SK-N-SH (cell line): Measurements from ENCODE around the gene QSER1. TPM values are rescaled to one million over a fixed set of nuclear protein-coding genes. Genes with fewer than 3 reads are reported as not detected.

Experiments
- CTCF ChIA-PET: fragments of 300-600, 350-600 bp; formaldehyde crosslinking; extraction: SDS; loops from one replicate; lab custom pipeline; 2021; lab: Yijun Ruan, JAX
- POLR2A ChIA-PET: fragments of 350-600 bp; sonication (Branson Sonifier 250); formaldehyde crosslinking; extraction: SDS; loops from one replicate; lab custom pipeline; 2020; ENCODE audit warnings: antibody characterized with exemption, inconsistent platforms; lab: Yijun Ruan, JAX
- DNase-seq: peaks from one replicate; pipeline ENCODE4 v3.0.0; 2012
- H2AFZ ChIP-seq: fragments of 200-600 bp; sonication (generic); 2 replicates; pipeline ENCODE4 v1.8.1; 2016; ENCODE audit warnings: antibody characterized with exemption, mild to moderate bottlenecking, low read depth
- H3F3A ChIP-seq: fragments of 200-600 bp; sonication (generic); replicated peaks from 2 replicates; pipeline ENCODE3; 2016; ENCODE audit warnings: antibody characterized with exemption, mild to moderate bottlenecking; ENCODE audit not compliant: insufficient read depth
- H3K27ac ChIP-seq, 2 experiments: fragments of 200-500 bp in 1 of 2; fragments of 200-600 bp in 1 of 2; sonication (Bioruptor generic) in 1 of 2; sonication (generic), shearing (Covaris generic) in 1 of 2; 2 replicates each; pipeline versions ENCODE4 v1.5.1 to v1.6.1; 2014 to 2016; ENCODE audit warnings: low read depth in 2 of 2, inconsistent platforms in 1 of 2, low read length in 1 of 2, mild to moderate bottlenecking in 1 of 2, mixed read lengths in 1 of 2
- H3K27me3 ChIP-seq: fragments of 200-600 bp; sonication (generic), shearing (Covaris generic); 2 replicates; pipeline ENCODE4 v1.6.1; 2016; ENCODE audit warnings: mixed run types; ENCODE audit not compliant: insufficient read depth
- H3K36me3 ChIP-seq, 2 experiments: fragments of 200-500 bp in 1 of 2; fragments of 200-600 bp in 1 of 2; sonication (Bioruptor generic) in 1 of 2; sonication (generic) in 1 of 2; replicated peaks in 1 of 2; 2 replicates each; pipeline versions ENCODE3 to v1.5.1; 2014 to 2016; ENCODE audit warnings: low read length in 1 of 2, mild to moderate bottlenecking in 1 of 2; ENCODE audit not compliant: insufficient read depth in 2 of 2, control insufficient read depth in 1 of 2
- H3K4me1 ChIP-seq, 2 experiments: fragments of 200-500 bp in 1 of 2; fragments of 200-600 bp in 1 of 2; sonication (Bioruptor generic) in 1 of 2; sonication (generic), shearing (Covaris generic) in 1 of 2; 2 replicates each; pipeline versions ENCODE4 v1.5.1 to v1.6.1; 2014 to 2016; ENCODE audit warnings: low read depth in 1 of 2, low read length in 1 of 2, mixed run types in 1 of 2; ENCODE audit not compliant: insufficient read depth in 2 of 2, control insufficient read depth in 1 of 2
- H3K4me2 ChIP-seq: fragments of 200-600 bp; sonication (generic), shearing (Covaris generic); 2 replicates; pipeline ENCODE4 v1.6.1; 2017; ENCODE audit warnings: mixed run types
- H3K4me3 ChIP-seq, 2 experiments: fragments of 200-500 bp in 1 of 2; fragments of 200-600 bp in 1 of 2; sonication (Bioruptor generic) in 1 of 2; sonication (generic), shearing (Covaris generic) in 1 of 2; 2 replicates each; pipeline versions ENCODE4 v1.5.1 to v1.8.1; 2014 to 2016; ENCODE audit warnings: low read depth in 2 of 2, inconsistent platforms in 1 of 2, low read length in 1 of 2, mild to moderate bottlenecking in 1 of 2, mixed read lengths in 1 of 2, moderate library complexity in 1 of 2
- H3K79me2 ChIP-seq: fragments of 200-600 bp; sonication (generic); 2 replicates; pipeline ENCODE4 v1.8.1; 2017; ENCODE audit warnings: mild to moderate bottlenecking; ENCODE audit not compliant: insufficient read depth
- H3K9ac ChIP-seq: fragments of 200-600 bp; sonication (generic); 2 replicates; pipeline ENCODE4 v1.6.1; 2017; ENCODE audit warnings: mixed run types
- H3K9me2 ChIP-seq: fragments of 200-600 bp; sonication (generic); 2 replicates; pipeline ENCODE4 v1.6.1; 2017; ENCODE audit warnings: mixed run types
- H3K9me3 ChIP-seq: fragments of 200-600 bp; sonication (generic); 2 replicates; pipeline ENCODE4 v1.6.1; 2017; ENCODE audit warnings: mixed run types, mild to moderate bottlenecking, moderate library complexity
- H4K20me1 ChIP-seq: fragments of 200-600 bp; sonication (generic); 2 replicates; pipeline ENCODE4 v1.6.1; 2017; ENCODE audit warnings: mild to moderate bottlenecking, mixed run types; ENCODE audit not compliant: insufficient read depth
- CTCF ChIP-seq: fragments of 200-600 bp; sonication (generic); IDR thresholded peaks from 2 replicates; pipeline ENCODE4 v1.6.1; 2017; ENCODE audit warnings: antibody characterized with exemption, mild to moderate bottlenecking, moderate library complexity
- ELF1 ChIP-seq: IDR thresholded peaks from 2 replicates; pipeline ENCODE4 v1.4.0; 2012
- FOSL2 ChIP-seq: IDR thresholded peaks from 2 replicates; pipeline ENCODE4 v1.4.0; 2012; ENCODE audit warnings: low read depth, mild to moderate bottlenecking, moderate library complexity, borderline replicate concordance
- FOXJ3 ChIP-seq: sonication (generic); formaldehyde crosslinking; IDR thresholded peaks from 2 replicates; pipeline ENCODE4 v1.5.1; 2020; ENCODE audit warnings: mild to moderate bottlenecking, missing genetic modification reagents
- FOXM1 ChIP-seq: IDR thresholded peaks from 2 replicates; pipeline ENCODE4 v1.4.0; 2012; ENCODE audit warnings: low read depth, mild to moderate bottlenecking
- GABPA ChIP-seq: IDR thresholded peaks from 2 replicates; pipeline ENCODE4 v1.4.0; 2012; ENCODE audit warnings: low read depth, mild to moderate bottlenecking
- NFIC ChIP-seq: IDR thresholded peaks from 2 replicates; pipeline ENCODE4 v1.4.0; 2012; ENCODE audit warnings: borderline replicate concordance
- PBX3 ChIP-seq: IDR thresholded peaks from 2 replicates; pipeline ENCODE4; 2012
- POLR2AphosphoS5 ChIP-seq: IDR thresholded peaks from 2 replicates; pipeline ENCODE4 v1.6.1; 2012; ENCODE audit warnings: low read depth, low read length
- RCOR1 ChIP-seq: fragments of 150-350 bp; IDR thresholded peaks from 2 replicates; pipeline ENCODE4 v1.6.1; 2017; ENCODE audit warnings: antibody characterized with exemption, low read length
- REST ChIP-seq: IDR thresholded peaks from 2 replicates; pipeline ENCODE4 v1.6.1; 2012; ENCODE audit warnings: mild to moderate bottlenecking, low read depth, low read length, moderate library complexity
- RXRA ChIP-seq: IDR thresholded peaks from 2 replicates; pipeline ENCODE4 v1.4.0; 2012; ENCODE audit warnings: low read depth, mild to moderate bottlenecking, borderline replicate concordance
- SIN3A ChIP-seq: IDR thresholded peaks from 2 replicates; pipeline ENCODE4 v1.6.1; 2012; ENCODE audit warnings: low read depth, mild to moderate bottlenecking, low read length, moderate library complexity, borderline replicate concordance
- SMC3 ChIP-seq: IDR thresholded peaks from 2 replicates; pipeline ENCODE4 v1.6.1; 2012; ENCODE audit warnings: low read depth, low read length, improper control_type of control experiment
- TCF12 ChIP-seq: IDR thresholded peaks from 2 replicates; pipeline ENCODE4 v1.4.0; 2012
- USF1 ChIP-seq: IDR thresholded peaks from 2 replicates; pipeline ENCODE4 v1.4.0; 2012; ENCODE audit warnings: low read depth, borderline replicate concordance
- USF2 ChIP-seq: fragments of 150-350 bp; IDR thresholded peaks from 2 replicates; pipeline ENCODE4 v1.6.1; 2017; ENCODE audit warnings: antibody characterized with exemption, low read length, low read depth, borderline replicate concordance
- YY1 ChIP-seq: IDR thresholded peaks from 2 replicates; pipeline ENCODE4 v1.4.0; 2012; ENCODE audit warnings: low read depth, mild to moderate bottlenecking
- polyA plus RNA-seq, 3 experiments: library from polyadenylated mRNA; depleted of rRNA; stranded (reverse); fragments of >200 nt; gene quantifications; 2 replicates each; pipeline ENCODE4 v1.2.3, GENCODE V29; 2012

The QSER1 gene
- polyA plus RNA-seq, 1 of the 3 experiments (the other 2 are of a cell fraction), result 4.2 TPM

- no peak for TF ChIP-seq USF2
- no peak for TF ChIP-seq FOXM1
- TF ChIP-seq CTCF, result no peak
These were observed 112.6 kb downstream of the QSER1 start (continued) for GRCh38 chr11:33005175-33005574.

GRCh38 chr11:33006010-33006409, 113.4 kb downstream of the QSER1 start:
- H3K9me3 ChIP-seq, result no peaks in the 10 kb centered on the region

More at GRCh38 chr11:33006010-33006409, 113.4 kb downstream of the QSER1 start:
- ChIA-PET POLR2A (no interaction called here), CTCF (interaction anchor here (1.2 kb wide), 1 partner anchor 10 kb away, joined by 3 read pairs; the partner anchor contains the start of gene DEPDC7)
- H2AFZ ChIP-seq, result no peak overlapping the region
- no peak overlapping the region for H3K4me3 ChIP-seq
- peaks cover 0 to 4% of the 10 kb centered on the region in 2 experiments; a peak in 2 of 4 replicates for H3K4me1 ChIP-seq
- H3K9ac ChIP-seq, result no peak overlapping the region
- DNase-seq, result no peak
- H3F3A ChIP-seq, result peaks cover 2% of the 10 kb centered on the region
- TF ChIP-seq RCOR1 (no peak), PBX3 (no peak), USF1 (no peak), YY1 (no peak), CTCF (no peak), TCF12 (no peak), POLR2AphosphoS5 (no peak), SIN3A (no peak), SMC3 (no peak), GABPA (no peak), REST (no peak), RXRA (no peak), ELF1 (no peak), FOSL2 (no peak), NFIC (no peak), FOXJ3 (CRISPR knock-in tag) (no peak)
- no peaks in the 10 kb centered on the region for H3K36me3 ChIP-seq
- no peaks in the 10 kb centered on the region for H3K9me2 ChIP-seq
- no peak overlapping the region for H3K4me2 ChIP-seq
- H4K20me1 ChIP-seq, result no peaks in the 10 kb centered on the region
- no peaks in the 10 kb centered on the region for H3K79me2 ChIP-seq
- no peak overlapping the region for H3K27ac ChIP-seq
- no peaks in the 10 kb centered on the region for H3K27me3 ChIP-seq
